ENCODE results near the gene ARHGAP15. TPM values are rescaled to one million over a fixed set of nuclear protein-coding genes. Genes with fewer than 3 reads are reported as not detected.

The ARHGAP15 gene
- total RNA-seq, 1 donor from 2014 or later = 2.6 TPM

DNA sequence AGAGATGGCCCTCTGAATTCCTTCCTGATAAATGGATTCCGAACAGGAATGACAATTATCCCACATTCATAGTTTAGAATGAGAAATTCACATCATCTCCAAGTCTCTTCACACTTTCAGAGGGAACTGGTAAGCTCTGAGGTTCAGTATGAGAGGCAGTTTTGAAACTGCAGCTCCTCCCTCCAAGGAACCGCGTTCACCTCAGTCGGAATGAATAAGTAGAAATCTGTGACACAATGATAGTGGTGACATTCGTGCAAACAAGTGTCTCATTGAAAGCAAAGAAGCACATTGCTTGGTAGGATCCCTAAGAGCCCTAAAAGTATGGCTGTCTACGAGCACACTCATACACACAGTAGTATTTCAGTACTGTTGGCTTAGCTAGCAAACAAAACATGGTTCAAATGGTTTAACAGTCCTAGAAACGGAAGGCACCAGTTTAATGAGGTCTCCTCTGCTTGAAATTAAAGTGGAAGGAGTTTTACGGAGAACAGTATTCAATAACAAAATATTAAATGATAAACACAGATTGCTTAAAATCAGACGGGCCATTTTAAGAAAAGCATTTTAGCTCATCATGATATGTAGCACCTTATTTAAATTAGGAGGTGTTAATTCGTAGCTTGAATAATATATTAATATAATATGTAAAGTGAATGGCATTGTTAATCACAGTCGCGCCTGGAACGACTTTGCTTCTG is 225.0 kb downstream of the ARHGAP15 start:
- no peak for ATAC-seq

GRCh38 chr2:143355870-143356269 is 226.7 kb downstream of the ARHGAP15 start:
- no peak for ATAC-seq

DNA sequence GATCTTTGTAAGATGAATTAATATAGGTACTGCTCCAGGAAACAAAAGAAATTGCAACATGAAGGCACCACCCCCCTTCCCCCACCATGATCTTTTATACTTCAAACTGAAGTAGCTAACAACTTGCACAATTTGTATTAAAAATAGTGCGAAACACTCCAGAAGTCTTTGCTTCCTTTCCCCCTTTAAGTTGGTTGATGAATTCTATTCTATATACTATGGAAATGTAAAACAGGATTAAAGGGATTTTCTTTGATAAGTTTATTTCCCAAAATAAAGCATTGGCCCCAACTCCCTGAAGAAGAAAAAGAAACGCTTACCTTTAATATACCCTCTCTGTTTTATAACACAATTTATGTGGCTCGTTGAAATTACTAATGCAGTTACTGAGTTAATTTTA is 227.1 kb downstream of the ARHGAP15 start:
- ATAC-seq = no peak

DNA sequence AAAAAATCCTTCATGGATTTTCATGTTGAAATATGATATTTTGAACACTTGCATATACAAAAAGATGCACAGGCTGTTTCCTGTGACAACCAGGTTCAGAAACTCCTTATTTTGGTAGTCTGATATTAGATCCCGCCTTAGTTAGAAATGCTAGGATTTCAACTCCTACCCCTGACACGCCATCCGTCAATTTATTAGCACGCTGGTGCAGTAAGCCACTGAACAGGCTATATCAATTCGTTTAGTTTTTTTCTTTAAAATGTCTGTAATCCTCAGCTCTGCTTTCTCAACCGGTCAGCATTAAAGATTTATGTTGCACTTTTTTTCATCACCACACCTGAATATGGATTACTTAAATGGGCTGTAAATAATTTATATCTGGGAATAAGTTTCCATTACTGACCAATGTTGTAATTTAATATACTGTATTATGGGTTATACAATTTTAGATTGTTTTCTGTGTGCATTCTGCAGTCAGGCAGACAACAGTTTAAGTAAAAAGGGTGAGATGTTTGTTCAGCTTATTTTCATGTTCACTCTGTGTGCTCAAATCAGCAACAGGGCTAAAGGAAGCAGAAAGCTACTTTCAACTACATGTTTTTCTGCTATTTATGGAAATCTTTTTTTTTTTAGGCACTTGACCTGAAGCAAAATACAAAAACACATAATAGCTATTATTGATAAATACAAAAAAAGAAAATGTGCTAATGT is 227.7 kb downstream of the ARHGAP15 start:
- no peak for ATAC-seq

DNA sequence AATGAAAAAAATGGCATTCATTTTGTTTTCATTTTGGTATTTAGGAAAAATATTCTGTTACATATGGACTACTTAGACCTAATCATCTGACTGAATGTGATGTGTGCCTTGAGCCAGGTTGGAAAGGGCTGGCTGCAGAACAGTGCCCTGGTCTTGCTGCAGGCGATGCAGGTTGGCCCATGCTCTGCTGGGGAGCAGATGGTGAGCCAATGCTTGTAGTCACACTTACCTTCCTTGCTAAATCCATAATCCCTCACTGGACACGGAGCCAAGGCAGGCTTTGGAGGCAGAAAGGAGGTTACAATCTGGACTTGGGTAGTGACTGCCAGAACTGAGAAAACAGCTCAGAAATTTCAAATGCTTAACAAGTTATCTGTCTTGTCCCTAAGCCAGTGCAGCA is 228.7 kb downstream of the ARHGAP15 start:
- peak; percentile 58 for ATAC-seq

- no peak for ATAC-seq
Observed at GRCh38 chr2:143361346-143361745, 232.1 kb downstream of the ARHGAP15 start.

DNA sequence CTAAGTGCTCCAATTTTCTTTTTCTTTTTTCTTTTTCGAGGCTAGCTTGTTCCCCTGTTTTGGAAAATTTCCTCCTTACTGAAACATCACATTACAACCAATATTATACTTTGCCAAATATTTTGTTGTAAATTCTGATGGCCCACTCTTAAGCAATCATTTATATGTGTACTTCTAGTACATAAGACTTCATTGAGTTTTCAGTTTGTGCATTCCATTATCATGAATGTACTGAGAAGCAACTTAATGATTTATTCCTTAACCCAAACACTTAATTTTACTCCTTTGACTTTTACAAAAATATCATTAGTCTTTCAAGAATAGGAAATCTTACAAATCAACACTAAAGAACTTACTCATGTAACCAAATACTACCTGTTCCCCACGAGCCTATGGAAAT is 242.4 kb downstream of the ARHGAP15 start:
- no peak for ATAC-seq

DNA sequence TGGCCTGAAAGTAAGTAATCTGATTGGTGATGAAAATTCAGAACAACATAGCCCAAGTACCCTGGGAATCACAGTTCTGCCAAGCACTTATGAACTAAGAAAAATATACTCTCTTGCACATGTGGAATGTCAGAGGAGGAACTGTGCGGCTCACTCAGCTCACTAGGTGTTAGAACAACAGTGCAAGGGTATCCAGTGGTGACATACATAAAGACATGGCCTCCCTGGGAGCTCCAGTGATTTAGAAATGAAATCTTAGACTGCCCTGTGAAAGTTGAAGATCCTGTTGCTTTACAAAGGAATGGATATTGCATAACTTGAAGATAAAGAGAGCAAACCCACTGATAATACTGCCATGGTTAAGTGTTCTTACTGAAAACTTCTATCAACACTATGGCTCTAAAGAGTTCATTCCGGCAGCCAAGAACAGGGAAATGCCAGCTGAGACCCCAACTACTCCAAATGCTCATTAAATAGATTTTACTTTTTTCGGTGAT is 246.2 kb downstream of the ARHGAP15 start:
- ATAC-seq = no peak

- no peak for ATAC-seq
Observed at GRCh38 chr2:143378996-143379395, 249.8 kb downstream of the ARHGAP15 start.

DNA sequence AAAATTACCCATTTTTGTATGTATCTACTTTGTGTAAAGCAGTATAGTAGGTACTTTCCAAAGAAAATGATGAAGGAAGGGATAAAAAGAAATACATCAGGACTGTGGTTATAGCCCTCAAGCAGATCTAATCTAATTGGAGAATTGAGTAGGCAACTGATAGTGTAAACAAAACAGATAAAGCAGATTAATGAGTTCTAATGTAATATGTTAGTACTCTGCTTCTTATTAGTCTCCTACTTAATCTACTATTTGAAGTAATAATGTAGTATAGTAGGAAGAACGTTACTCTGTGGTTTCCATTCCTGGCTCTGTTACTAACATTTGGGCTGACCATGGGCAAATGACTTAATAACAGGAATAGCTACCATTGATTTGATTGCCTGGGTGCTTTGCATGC is 250.7 kb downstream of the ARHGAP15 start:
- ATAC-seq = no peak

- no peak for ATAC-seq
Observed at GRCh38 chr2:143382573-143382972, 253.4 kb downstream of the ARHGAP15 start.

DNA sequence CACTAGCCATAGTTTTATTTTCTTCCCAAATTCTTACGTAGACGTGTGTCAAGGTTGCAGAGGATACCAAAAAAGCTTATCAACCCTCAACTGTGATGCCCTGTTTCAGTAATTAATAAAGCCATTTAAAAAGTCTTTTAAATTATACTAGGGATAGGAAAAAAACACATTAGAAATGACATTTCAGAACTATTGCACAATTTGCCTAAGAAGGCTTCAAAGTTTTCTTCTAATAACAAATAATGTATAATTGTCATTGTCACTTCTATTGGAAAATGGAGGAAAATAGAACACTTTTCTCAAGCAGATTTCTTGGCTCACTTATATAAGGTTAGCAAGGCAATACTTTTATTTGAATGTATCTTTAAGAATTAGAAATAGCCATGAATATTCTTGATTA is 253.8 kb downstream of the ARHGAP15 start:
- no peak for ATAC-seq

DNA sequence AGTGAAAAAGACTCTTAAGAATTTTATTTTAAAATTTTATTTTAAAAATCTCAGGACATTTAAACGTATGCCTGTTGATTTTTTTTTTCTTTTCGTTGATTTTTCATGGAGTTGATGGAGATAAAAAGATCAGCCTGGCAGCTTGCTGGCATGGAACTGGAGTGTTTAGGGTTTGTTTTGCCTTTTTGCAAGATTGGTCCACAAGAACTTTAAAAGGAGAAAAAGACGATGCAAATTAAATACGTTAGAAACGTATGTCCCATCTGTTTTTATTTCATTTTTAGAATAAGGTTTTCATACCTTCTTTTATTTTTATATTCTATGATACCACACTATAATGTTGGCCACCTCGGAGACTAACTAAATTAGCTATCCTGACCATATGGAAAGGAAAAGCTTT is 254.9 kb downstream of the ARHGAP15 start:
- ATAC-seq = no peak

DNA sequence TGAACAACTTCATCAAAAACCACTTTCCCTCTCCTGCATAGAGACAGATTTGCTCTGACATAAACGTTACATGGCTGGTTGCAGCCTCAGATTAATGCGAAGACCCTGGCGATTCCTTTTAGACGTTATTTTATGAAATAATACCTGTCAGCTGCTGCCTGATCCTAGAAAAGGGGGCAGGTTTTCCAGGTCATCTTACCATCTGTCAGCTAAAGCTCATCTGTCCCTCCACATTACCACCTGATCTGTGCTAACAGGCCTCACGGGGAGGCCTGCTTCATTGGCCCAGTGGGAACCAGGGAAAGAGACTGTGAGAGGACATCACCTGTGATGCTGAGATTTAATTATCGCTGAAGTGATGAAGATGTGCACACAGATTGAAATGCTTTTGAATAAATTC is 261.0 kb downstream of the ARHGAP15 start:
- no peak for ATAC-seq

- ATAC-seq = no peak
Observed at GRCh38 chr2:143392358-143392757, 263.1 kb downstream of the ARHGAP15 start.

GRCh38 chr2:143394062-143394461 is 264.8 kb downstream of the ARHGAP15 start:
- ATAC-seq = no peak

GRCh38 chr2:143397884-143398614 is 268.8 kb downstream of the ARHGAP15 start:
- no peak for ATAC-seq

DNA sequence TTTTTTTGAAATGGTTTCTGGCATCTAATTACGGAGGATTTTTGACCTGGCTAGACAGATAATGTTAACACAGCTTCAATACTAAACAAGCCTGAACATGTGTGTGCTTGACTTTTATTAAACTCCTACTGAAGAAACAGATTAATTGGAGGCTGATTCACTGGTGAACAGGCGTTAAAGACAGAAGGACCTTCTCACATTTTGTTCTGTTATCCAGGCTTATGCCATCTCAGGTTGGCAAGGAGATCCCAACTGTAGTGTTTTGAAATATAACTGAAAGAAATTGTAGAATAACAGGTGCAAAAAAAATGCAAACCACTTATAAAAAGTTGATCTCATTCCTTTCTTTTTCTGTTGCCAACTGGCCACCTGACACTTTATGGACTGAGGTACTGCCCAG is 269.6 kb downstream of the ARHGAP15 start:
- peak; percentile 73 for ATAC-seq

GRCh38 chr2:143399631-143400069 is 270.4 kb downstream of the ARHGAP15 start:
- ATAC-seq = no peak

DNA sequence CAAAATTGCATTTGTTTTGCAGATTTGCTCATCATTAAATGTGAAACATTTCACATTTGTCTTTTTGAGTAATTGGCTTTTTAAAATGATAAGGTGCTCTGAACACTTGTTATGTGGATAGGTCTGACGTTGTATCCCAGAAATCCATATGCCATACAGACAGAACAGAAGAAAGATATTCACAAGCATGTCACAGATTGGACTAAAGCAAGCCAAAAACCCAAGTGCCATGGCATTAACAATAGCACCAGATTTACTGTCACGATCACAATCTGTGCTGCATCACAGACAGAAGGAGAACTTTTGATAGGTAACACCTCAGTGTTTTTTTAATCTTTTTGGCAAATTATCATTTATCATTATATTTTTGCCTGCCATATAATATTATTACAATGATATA is 272.6 kb downstream of the ARHGAP15 start:
- no peak for ATAC-seq

DNA sequence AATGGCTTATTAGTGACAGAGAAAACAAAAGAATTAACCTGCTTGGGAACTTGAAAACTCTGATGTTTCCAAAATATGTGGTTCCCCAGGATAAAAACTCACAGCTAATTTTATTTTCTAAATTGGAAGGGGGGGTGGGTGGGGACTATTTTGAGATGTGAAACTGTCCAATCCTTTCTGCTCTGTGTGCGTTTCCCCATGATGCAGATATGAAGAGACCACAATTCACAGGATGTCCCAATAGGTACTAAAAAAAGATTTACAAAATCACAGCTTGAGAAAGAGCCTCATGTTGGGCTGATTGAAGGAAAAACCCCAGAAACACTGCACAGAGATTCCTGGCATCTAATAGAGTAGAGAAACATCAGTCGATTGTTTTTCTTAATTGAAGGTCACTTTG is 273.2 kb downstream of the ARHGAP15 start:
- no peak for ATAC-seq

DNA sequence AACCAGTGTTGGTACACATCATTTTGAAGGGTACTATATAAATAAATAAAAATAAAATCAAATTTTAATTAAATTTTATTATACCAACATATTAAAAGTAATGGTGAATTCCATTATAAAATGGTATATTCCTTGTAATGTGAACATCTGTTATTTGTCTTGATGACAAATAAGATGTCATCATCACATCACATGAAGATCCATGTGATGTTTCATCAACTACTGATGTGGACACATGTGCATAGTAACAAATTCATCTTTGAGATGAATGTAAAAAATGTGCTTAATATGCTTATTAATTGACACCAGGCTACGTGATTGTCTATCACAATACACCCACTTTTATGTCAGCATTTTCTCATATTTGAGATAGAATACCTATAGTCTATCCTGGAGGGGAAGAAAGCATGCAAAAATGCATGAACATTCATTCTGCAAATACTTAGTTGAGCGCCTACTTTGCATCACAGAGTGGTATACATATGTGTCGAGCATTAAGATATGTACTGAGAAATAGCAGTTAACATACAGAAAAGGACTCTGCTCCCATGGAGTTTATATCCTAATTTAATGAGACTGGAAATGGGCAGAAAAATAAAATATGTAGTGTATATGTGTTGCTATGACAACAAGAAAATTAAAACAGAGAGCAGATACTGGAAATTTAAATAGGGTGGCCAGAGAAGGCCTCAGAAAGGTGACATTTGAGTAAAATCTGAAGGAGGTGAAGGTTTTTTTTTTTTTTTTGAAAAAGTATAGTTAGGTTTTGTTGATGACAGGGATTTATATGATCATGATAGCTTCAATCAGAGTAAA is 281.1 kb downstream of the ARHGAP15 start:
- ATAC-seq = no peak

DNA sequence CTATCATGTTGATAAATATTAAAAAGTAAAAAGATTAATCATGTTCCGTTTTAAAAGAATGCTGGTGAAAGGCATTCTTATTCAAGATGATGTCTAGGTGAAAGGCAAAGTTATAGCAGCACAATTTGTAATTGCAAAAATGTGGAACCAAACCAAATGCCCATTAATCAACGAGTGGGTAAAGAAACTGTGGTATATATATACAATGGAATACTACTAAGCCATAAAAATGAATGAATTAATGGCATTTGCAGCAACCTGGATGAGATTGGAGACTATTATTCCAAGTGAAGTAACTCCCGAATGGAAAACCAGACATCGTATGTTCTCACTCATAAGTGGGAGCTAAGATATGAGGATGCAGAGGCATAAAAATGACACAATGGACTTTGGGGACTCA is 286.4 kb downstream of the ARHGAP15 start:
- no peak for ATAC-seq
